K562 (cell line): Measurements from ENCODE around the gene IL12B. TPM values are rescaled to one million over a fixed set of nuclear protein-coding genes. Genes with fewer than 3 reads are reported as not detected.

ENCODE experiments used
- ATAC-seq: fragments of 200-7000 bp; cut with Tn5 transposase; 3 replicates; pipeline ENCODE4 v1.9.1; 2020; ENCODE audit warnings: moderate library complexity
- BruUV-seq: library from RNA; stranded (reverse); fragments of 400-500 nt; replicated peaks from 2 replicates; lab custom pipeline; 2021; lab: Mats Ljungman, UMichigan
- CTCF ChIA-PET: fragments of 300-600 bp; formaldehyde crosslinking; extraction: SDS; loops from one replicate; lab custom pipeline; 2021; ENCODE audit warnings: low intra/inter-chr PET ratio; lab: Yijun Ruan, JAX
- POLR2A ChIA-PET: fragments of 300-600, 350-650 bp; sonication (Branson Sonifier 250); formaldehyde crosslinking; extraction: SDS; loops from one replicate; lab custom pipeline; 2021; ENCODE audit warnings: antibody characterized with exemption, inconsistent platforms; lab: Yijun Ruan, JAX
- DNase-seq, 4 experiments: peaks; one replicate each; pipeline versions ENCODE4 v3.0.0 to v3.0.0-alpha.2; 2011 to 2018; ENCODE audit warnings: low spot score in 3 of 4, mixed read lengths in 3 of 4; ENCODE audit errors: extremely low read depth in 1 of 4
- FAIRE-seq: peaks from 2 replicates; lab custom pipeline; 2011; peaks lifted over from hg19 to GRCh38; lab: Jason Lieb, UNC
- H2AFZ ChIP-seq: 2 replicates; pipeline ENCODE4 v1.6.0; 2011; ENCODE audit warnings: low read depth, low read length, control low read depth, inconsistent platforms
- H3K27ac ChIP-seq: fragments of 200-600 bp; 3 replicates; pipeline ENCODE4 v1.8.0; 2011; ENCODE audit warnings: low read depth, mild to moderate bottlenecking, control low read depth, inconsistent platforms, low read length, moderate library complexity, mixed read lengths; ENCODE audit errors: extremely low read depth
- H3K27me3 ChIP-seq, 2 experiments: fragments of 300-600 bp in 1 of 2; 2 replicates in 1 of 2; 3 replicates in 1 of 2; pipeline versions ENCODE4 v1.6.0 to v1.8.0; 2011; ENCODE audit warnings: inconsistent platforms in 2 of 2, low read length in 2 of 2, mild to moderate bottlenecking in 1 of 2, mixed read lengths in 1 of 2, moderate library complexity in 1 of 2; ENCODE audit not compliant: control insufficient read depth in 2 of 2, insufficient read depth in 2 of 2
- H3K36me3 ChIP-seq: fragments of 300-600 bp; 3 replicates; pipeline ENCODE4 v1.8.0; 2011; ENCODE audit warnings: mild to moderate bottlenecking, low read length, inconsistent platforms; ENCODE audit not compliant: control insufficient read depth, insufficient read depth
- H3K4me1 ChIP-seq, 2 experiments: fragments of 200-600 bp in 1 of 2; replicated peaks in 1 of 2; 2 replicates in 1 of 2; 3 replicates in 1 of 2; pipeline versions ENCODE4 v1.5.1 to v1.8.0; 2011; ENCODE audit warnings: inconsistent platforms in 2 of 2, low read length in 2 of 2, mild to moderate bottlenecking in 1 of 2, mixed read lengths in 1 of 2, moderate library complexity in 1 of 2; ENCODE audit not compliant: control insufficient read depth in 2 of 2, insufficient read depth in 2 of 2
- H3K4me2 ChIP-seq: 2 replicates; pipeline ENCODE4 v1.6.1; 2011; ENCODE audit warnings: low read length, control low read depth, inconsistent platforms, mixed read lengths; ENCODE audit not compliant: insufficient read depth
- H3K4me3 ChIP-seq: fragments of 200-600 bp; sonication (generic), shearing (Covaris generic); 2 replicates; pipeline ENCODE4 v1.5.1; 2016; ENCODE audit warnings: control low read depth, inconsistent platforms
- H3K79me2 ChIP-seq: fragments of 200-600 bp; 3 replicates; pipeline ENCODE4 v1.8.0; 2011; ENCODE audit warnings: low read length, inconsistent platforms; ENCODE audit not compliant: control insufficient read depth, insufficient read depth
- H3K9ac ChIP-seq, 2 experiments: 2 replicates each; pipeline versions ENCODE4 v1.6.0 to v1.6.1; 2011; ENCODE audit warnings: low read depth in 2 of 2, low read length in 2 of 2, control low read depth in 1 of 2, inconsistent platforms in 1 of 2, mild to moderate bottlenecking in 1 of 2, mixed read lengths in 1 of 2; ENCODE audit not compliant: insufficient read depth in 1 of 2
- H3K9me1 ChIP-seq: one replicate; pipeline ENCODE4 v1.6.0; 2011; ENCODE audit warnings: inconsistent platforms, mild to moderate bottlenecking, low read length, moderate library complexity; ENCODE audit not compliant: control insufficient read depth, insufficient read depth
- H3K9me3 ChIP-seq: replicated peaks from 2 replicates; pipeline ENCODE4 v1.5.1; 2011; ENCODE audit warnings: low read depth, low read length, inconsistent platforms; ENCODE audit not compliant: control insufficient read depth, insufficient read depth
- H4K20me1 ChIP-seq: replicated peaks from 2 replicates; pipeline ENCODE4 v1.6.1; 2011; ENCODE audit warnings: low read length, inconsistent platforms, mixed read lengths; ENCODE audit not compliant: control insufficient read depth, insufficient read depth
- ARID3A ChIP-seq: IDR thresholded peaks from 2 replicates; pipeline ENCODE4 v1.6.1; 2012; ENCODE audit warnings: low read depth, low read length, improper control_type of control experiment, borderline replicate concordance
- ATF3 ChIP-seq, 2 experiments: fragments of 450-650 bp in 1 of 2; sonication (generic) in 1 of 2; formaldehyde crosslinking in 1 of 2; IDR thresholded peaks in 1 of 2; conservative IDR thresholded peaks in 1 of 2; 2 replicates each; pipeline versions ENCODE4 v1.6.1 to v1.8.1; 2016 to 2023; ENCODE audit warnings: mild to moderate bottlenecking in 2 of 2, moderate library complexity in 2 of 2, inconsistent platforms in 1 of 2, missing genetic modification reagents in 1 of 2
- ATF7 ChIP-seq: fragments of 450-650 bp; IDR thresholded peaks from 2 replicates; pipeline ENCODE4 v1.7.1; 2014; ENCODE audit warnings: mild to moderate bottlenecking, moderate library complexity
- CEBPG ChIP-seq, 3 experiments: fragments of 200-800 bp in 1 of 3; sonication (Bioruptor generic) in 1 of 3; sonication (generic) in 1 of 3; formaldehyde crosslinking in 1 of 3; IDR thresholded peaks in 2 of 3; conservative IDR thresholded peaks in 1 of 3; 2 replicates each; pipeline versions ENCODE4 v1.6.1 to v1.8.0; 2016 to 2022; ENCODE audit warnings: missing compliant biosample characterization in 2 of 3, missing genetic modification characterization in 2 of 3, mild to moderate bottlenecking in 1 of 3, missing genetic modification reagents in 1 of 3
- CHD4 ChIP-seq: fragments of 200-600 bp; sonication (generic); IDR thresholded peaks from 3 replicates; pipeline ENCODE4 v1.6.1; 2012; ENCODE audit warnings: low read depth, mild to moderate bottlenecking, mixed read lengths, low read length, inconsistent platforms; ENCODE audit not compliant: insufficient read depth, insufficient replicate concordance, poor library complexity, severe bottlenecking
- FIP1L1 ChIP-seq: fragments of 200-400 bp; formaldehyde crosslinking; IDR thresholded peaks from 2 replicates; pipeline ENCODE4 v1.6.1; 2018; ENCODE audit warnings: mild to moderate bottlenecking, low read depth, low read length; ENCODE audit not compliant: poor library complexity, severe bottlenecking
- JUN ChIP-seq, 2 experiments: sonication (generic) in 1 of 2; formaldehyde crosslinking in 1 of 2; IDR thresholded peaks; 2 replicates each; pipeline versions ENCODE4 v1.6.1 to v1.8.0; 2012 to 2022; ENCODE audit warnings: borderline replicate concordance in 2 of 2, mild to moderate bottlenecking in 2 of 2, improper control_type of control experiment in 1 of 2, low read depth in 1 of 2, low read length in 1 of 2, missing genetic modification reagents in 1 of 2
- JUND ChIP-seq, 2 experiments: IDR thresholded peaks; 2 replicates in 1 of 2; 3 replicates in 1 of 2; pipeline ENCODE4 v1.6.1; 2011; ENCODE audit warnings: borderline replicate concordance in 2 of 2, low read depth in 2 of 2, low read length in 2 of 2, improper control_type of control experiment in 1 of 2, missing biosample characterization in 1 of 2, missing genetic modification characterization in 1 of 2, missing genetic modification reagents in 1 of 2
- SRF ChIP-seq, 2 experiments: fragments of 250-450, 450-650 bp in 1 of 2; sonication (Bioruptor Pico) in 1 of 2; sonication (generic) in 1 of 2; formaldehyde crosslinking; IDR thresholded peaks; 2 replicates each; pipeline versions ENCODE4 v1.5.0 to v1.5.1; 2020 to 2022; ENCODE audit warnings: mild to moderate bottlenecking in 1 of 2, missing genetic modification reagents in 1 of 2
- ZBTB8A ChIP-seq: fragments of 450-650 bp; IDR thresholded peaks from 2 replicates; pipeline ENCODE4 v1.6.1; 2018; ENCODE audit warnings: mild to moderate bottlenecking, moderate library complexity; ENCODE audit not compliant: partially characterized antibody
- ZNF224 ChIP-seq: sonication (generic); formaldehyde crosslinking; IDR thresholded peaks from 2 replicates; pipeline ENCODE4 v1.8.0; 2022; ENCODE audit warnings: mild to moderate bottlenecking, missing genetic modification reagents
- ZNF717 ChIP-seq: fragments of 250-450 bp; sonication (Bioruptor Pico); IDR thresholded peaks from 2 replicates; pipeline ENCODE4 v1.5.0; 2021
- WGBS: fragments of 100-300 bp; shearing (Covaris generic); methylation state at CpG from one replicate; pipeline ENCODE4 v1.1.6; 2016; ENCODE audit warnings: low coverage, mixed read lengths; ENCODE audit not compliant: insufficient coverage; ENCODE audit errors: missing lambda C conversion rate; 5-methylcytosine and 5-hydroxymethylcytosine counted together
- in situ Hi-C: fragments of 300-500 bp; cut with MboI; formaldehyde crosslinking; loops from 4 replicates; pipeline ENCODE4 v1.15.0; 2018; ENCODE audit warnings: inconsistent platforms, mixed read lengths
- intact Hi-C: fragments of 100-400 bp; cut with micrococcal nuclease; formaldehyde crosslinking; loops from 2 replicates; pipeline ENCODE4 v1.14.2; 2022
- polyA plus RNA-seq, 8 experiments: library from polyadenylated mRNA; depleted of rRNA in 4 of 8; stranded (reverse) in 5 of 8; unstranded in 3 of 8; fragments of >200 nt; fragmentation: Nextera tagmentation in 2 of 8; fragmentation: Illumina TruSeq in 1 of 8; extraction: Ambion mirVana in 2 of 8; extraction: Trizol in 1 of 8; gene quantifications; 2 replicates each; pipeline versions ENCODE4 v1.2.1 to v1.2.3, GENCODE V29; 2011 to 2014; ENCODE audit warnings: inconsistent platforms in 1 of 8, missing spikeins in 1 of 8
- total RNA-seq, 7 experiments: library from RNA; depleted of rRNA in 6 of 7; stranded (reverse); fragments of >200 nt in 6 of 7; fragmentation: Illumina TruSeq in 2 of 7; extraction: Trizol in 2 of 7; gene quantifications; 2 replicates each; pipeline versions ENCODE4 v1.2.1 to v1.2.3, GENCODE V29; 2011 to 2021; ENCODE audit warnings: low replicate concordance in 1 of 7
- TF ChIP-seq, protein P1 (sequence below): fragments of 250-450 bp; sonication (Bioruptor Pico); IDR thresholded peaks from 2 replicates; pipeline ENCODE4 v1.4.0; 2020; ENCODE audit warnings: borderline replicate concordance

Gene IL12B
- total and polyA plus RNA-seq, 9 of the 15 experiments (the other 6 are each of a cell fraction or from before 2014, with no cell fraction given), result not detected

- no TSS peak for BruUV-seq
- Histone ChIP-seq H3K9me3 (no peaks in the 10 kb centered on the region), H3K4me2 (no peak overlapping the region), H3K36me3 (no peaks in the 10 kb centered on the region), H4K20me1 (no peaks in the 10 kb centered on the region), H3K27ac (no peak overlapping the region), H3K27me3 (peaks cover 2 to 3% of the 10 kb centered on the region in 2 experiments; a peak in 2 of 5 replicates), H3K79me2 (no peaks in the 10 kb centered on the region), H3K9ac (no peak overlapping the region), H2AFZ (no peak overlapping the region), H3K4me1 (peaks cover 0 to 5% of the 10 kb centered on the region in 2 experiments; a peak in 1 of 5 replicates), H3K4me3 (no peak overlapping the region), H3K9me1 (no peaks in the 10 kb centered on the region)
- CTCF ChIA-PET, result no interaction called here
- no peak for FAIRE-seq
- POLR2A ChIA-PET, result no interaction called here
- intact Hi-C loops, result no loop called here
- WGBS, result 10% methylated on average over 1 of the region's 1 CpG
- in situ Hi-C loops, result no loop called here
- DNase-seq, result no peak
- ATAC-seq, result no peak
- TF ChIP-seq, protein P1, sequence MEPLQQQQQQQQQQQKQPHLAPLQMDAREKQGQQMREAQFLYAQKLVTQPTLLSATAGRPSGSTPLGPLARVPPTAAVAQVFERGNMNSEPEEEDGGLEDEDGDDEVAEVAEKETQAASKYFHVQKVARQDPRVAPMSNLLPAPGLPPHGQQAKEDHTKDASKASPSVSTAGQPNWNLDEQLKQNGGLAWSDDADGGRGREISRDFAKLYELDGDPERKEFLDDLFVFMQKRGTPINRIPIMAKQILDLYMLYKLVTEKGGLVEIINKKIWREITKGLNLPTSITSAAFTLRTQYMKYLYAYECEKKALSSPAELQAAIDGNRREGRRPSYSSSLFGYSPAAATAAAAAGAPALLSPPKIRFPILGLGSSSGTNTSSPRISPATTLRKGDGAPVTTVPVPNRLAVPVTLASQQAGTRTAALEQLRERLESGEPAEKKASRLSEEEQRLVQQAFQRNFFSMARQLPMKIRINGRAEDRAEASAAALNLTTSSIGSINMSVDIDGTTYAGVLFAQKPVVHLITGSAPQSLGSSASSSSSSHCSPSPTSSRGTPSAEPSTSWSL (CRISPR knock-in tag), result no peak
- TF ChIP-seq CHD4 (no peak), ZBTB8A (no peak), ATF7 (peak; percentile 75; the same call in 1 of the 2 replicates), ATF3 (IDR thresholded peaks at IDR 0.05) (peak; percentile 50), ATF3 (CRISPR knock-in tag; conservative IDR thresholded peaks at IDR 0.05) (no peak), ZNF224 (CRISPR knock-in tag) (no peak), JUN (IDR thresholded peaks at IDR 0.05; ENCODE audit: borderline replicate concordance, low read depth, low read length) (no peak), JUN (CRISPR knock-in tag; IDR thresholded peaks at IDR 0.05; ENCODE audit: borderline replicate concordance) (no peak), JUND (IDR thresholded peaks at IDR 0.05; ENCODE audit: borderline replicate concordance, low read depth, low read length) (no peak), JUND (tag; IDR thresholded peaks at IDR 0.05; ENCODE audit: borderline replicate concordance, low read depth, low read length) (no peak; the same call in 2 of the 3 replicates), ARID3A (no peak), FIP1L1 (no peak), SRF (CRISPR knock-in tag; IDR thresholded peaks at IDR 0.05) (no peak), ZNF717 (CRISPR knock-in tag) (no peak), CEBPG (CRISPR knock-in tag; IDR thresholded peaks at IDR 0.05) (no peak), CEBPG (tag; conservative IDR thresholded peaks at IDR 0.05 in 1 of 2, IDR thresholded peaks at IDR 0.05 in 1 of 2) (peak in 1 of 2 experiments; percentile 43; a peak in 1 of 4 replicates)
Observed at GRCh38 chr5:159342840-159343239, 12.6 kb upstream of the IL12B start.
